ENCODE results near the gene AGTR1. TPM values are rescaled to one million over a fixed set of nuclear protein-coding genes. Genes with fewer than 3 reads are reported as not detected.
A peak's percentile ranks its signal among the peaks of the same experiment; 100 is the strongest.

The AGTR1 gene
- polyA plus RNA-seq, 3 donors, result not detected

DNA sequence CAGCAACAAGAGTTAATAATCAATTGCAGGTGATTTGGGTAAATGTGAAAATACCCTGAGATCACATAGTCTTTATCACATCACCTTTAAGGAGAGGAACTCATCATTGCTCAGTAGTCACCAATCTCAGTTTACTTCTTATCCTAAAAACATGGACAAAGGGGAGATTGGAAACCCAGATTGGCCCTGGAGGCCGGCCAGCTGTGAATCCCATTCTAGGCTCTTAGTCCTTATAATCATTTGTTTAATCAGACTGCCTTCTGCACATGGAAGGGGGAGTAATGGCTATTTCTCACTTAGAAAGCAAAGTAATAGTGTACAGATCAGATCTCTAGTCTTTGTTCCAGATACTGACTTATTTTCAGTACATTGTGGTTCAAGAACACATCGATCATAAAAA is 92.7 kb downstream of the AGTR1 start:
- intact Hi-C loops (cut with micrococcal nuclease), result no loop called here
- TF ChIP-seq, protein P1, sequence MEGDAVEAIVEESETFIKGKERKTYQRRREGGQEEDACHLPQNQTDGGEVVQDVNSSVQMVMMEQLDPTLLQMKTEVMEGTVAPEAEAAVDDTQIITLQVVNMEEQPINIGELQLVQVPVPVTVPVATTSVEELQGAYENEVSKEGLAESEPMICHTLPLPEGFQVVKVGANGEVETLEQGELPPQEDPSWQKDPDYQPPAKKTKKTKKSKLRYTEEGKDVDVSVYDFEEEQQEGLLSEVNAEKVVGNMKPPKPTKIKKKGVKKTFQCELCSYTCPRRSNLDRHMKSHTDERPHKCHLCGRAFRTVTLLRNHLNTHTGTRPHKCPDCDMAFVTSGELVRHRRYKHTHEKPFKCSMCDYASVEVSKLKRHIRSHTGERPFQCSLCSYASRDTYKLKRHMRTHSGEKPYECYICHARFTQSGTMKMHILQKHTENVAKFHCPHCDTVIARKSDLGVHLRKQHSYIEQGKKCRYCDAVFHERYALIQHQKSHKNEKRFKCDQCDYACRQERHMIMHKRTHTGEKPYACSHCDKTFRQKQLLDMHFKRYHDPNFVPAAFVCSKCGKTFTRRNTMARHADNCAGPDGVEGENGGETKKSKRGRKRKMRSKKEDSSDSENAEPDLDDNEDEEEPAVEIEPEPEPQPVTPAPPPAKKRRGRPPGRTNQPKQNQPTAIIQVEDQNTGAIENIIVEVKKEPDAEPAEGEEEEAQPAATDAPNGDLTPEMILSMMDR (IDR thresholded peaks at IDR 0.05), result no peak
- Mint-ChIP-seq H3K4me1 (peaks cover 4% of the 10 kb centered on the region), H3K9me3 (no peaks in the 10 kb centered on the region), H3K27me3 (ENCODE audit: low read depth in 3 of 3) (peaks cover 0 to 2% (median 1%) of the 10 kb centered on the region in 3 donors), H3K27ac (no peak overlapping the region), H3K4me3 (no peak overlapping the region), H3K36me3 (no peaks in the 10 kb centered on the region)
- DNase-seq, result no peak
- Histone ChIP-seq H3K9ac (ENCODE audit: insufficient read depth, low read length, poor library complexity, severe bottlenecking) (no peak overlapping the region), H2AFZ (ENCODE audit: insufficient read depth, low read depth, low read length, poor library complexity, severe bottlenecking) (no peak overlapping the region), H3K4me3 (replicated peaks in 1 of 3; ENCODE audit: low read depth in 2 of 3, low read length in 3 of 3) (no peak overlapping the region), H3K36me3 (replicated peaks in 1 of 2; ENCODE audit: control insufficient read depth in 1 of 2, insufficient read depth in 2 of 2, low read length in 2 of 2) (no peaks in the 10 kb centered on the region), H3K4me1 (ENCODE audit: control insufficient read depth in 1 of 2, insufficient read depth in 2 of 2, low read length in 2 of 2) (no peaks in the 10 kb centered on the region), H3K27me3 (ENCODE audit: control insufficient read depth in 2 of 2, insufficient read depth in 2 of 2, low read length in 2 of 2) (no peaks in the 10 kb centered on the region), H3K4me2 (replicated peaks; ENCODE audit: extremely low read depth, low read length, poor library complexity, severe bottlenecking) (no peak overlapping the region), H3K79me2 (ENCODE audit: insufficient read depth, low read length) (no peaks in the 10 kb centered on the region), H3K27ac (ENCODE audit: low read depth in 1 of 2, low read length in 2 of 2) (no peak overlapping the region), H3K9me3 (replicated peaks in 1 of 2; ENCODE audit: control insufficient read depth in 1 of 2, insufficient read depth in 1 of 2, low read length in 2 of 2) (no peaks in the 10 kb centered on the region), H4K20me1 (ENCODE audit: insufficient read depth, low read length) (no peaks in the 10 kb centered on the region)
- no CpG with 5 or more reads among the region's 2 CpGs for WGBS (ENCODE audit: insufficient coverage)

DNA sequence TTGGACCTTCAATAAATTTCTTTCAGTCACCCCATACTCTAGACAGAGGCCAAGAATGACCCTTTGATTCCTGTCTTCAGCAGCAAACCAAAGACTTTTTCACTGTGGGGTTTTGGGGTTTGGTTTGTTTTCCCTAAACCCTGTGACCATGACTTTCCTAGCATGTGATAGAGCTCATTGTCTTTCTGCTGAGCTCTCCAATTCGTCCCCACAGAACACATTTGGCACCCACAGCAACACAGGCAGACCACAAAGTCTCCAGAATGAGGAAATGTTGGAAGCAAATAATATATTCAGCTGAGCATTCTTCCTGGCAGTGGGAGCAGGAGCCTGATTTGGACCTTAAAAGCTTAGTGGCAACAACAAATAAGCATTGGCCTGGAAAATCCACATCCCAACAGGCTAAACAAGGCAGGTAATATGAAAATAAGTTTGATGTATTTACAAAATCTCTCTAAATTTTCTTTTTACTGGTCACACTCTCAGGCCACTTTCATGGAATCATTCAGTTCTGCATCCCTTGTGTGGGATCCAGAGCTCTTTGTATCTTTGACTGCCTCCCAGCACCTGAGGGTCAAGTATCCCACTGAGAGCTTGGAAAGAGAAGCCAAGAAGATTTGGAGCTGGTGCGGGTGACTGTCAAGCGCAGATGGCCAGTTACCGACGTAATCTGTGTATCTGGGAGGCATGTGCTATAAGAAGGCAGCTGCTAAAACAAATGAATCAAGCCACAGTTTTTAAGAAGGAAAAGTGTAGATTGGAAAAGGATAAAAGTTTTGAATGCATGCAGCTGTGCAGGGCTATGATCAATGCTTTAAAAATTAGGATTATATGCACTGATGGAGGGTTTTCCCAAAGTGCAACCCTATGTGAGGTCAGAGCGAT is 93.4 kb downstream of the AGTR1 start:
- intact Hi-C loops (cut with micrococcal nuclease), result no loop called here
- Mint-ChIP-seq H3K4me1 (no peaks in the 10 kb centered on the region), H3K27ac (no peak overlapping the region), H3K27me3 (ENCODE audit: low read depth in 3 of 3) (peaks cover 0 to 3% (median 1%) of the 10 kb centered on the region in 3 donors), H3K4me3 (no peak overlapping the region), H3K9me3 (no peaks in the 10 kb centered on the region), H3K36me3 (no peaks in the 10 kb centered on the region)
- no peaks in the 10 kb centered on the region for H3K27me3 ChIP-seq (ENCODE audit: control insufficient read depth in 2 of 2, insufficient read depth in 2 of 2, low read length in 2 of 2)
- H3K27ac ChIP-seq (ENCODE audit: low read depth in 1 of 2, low read length in 2 of 2), result no peak overlapping the region
- H2AFZ ChIP-seq (ENCODE audit: insufficient read depth, low read depth, low read length, poor library complexity, severe bottlenecking), result no peak overlapping the region
- H3K36me3 ChIP-seq (replicated peaks in 1 of 2; ENCODE audit: control insufficient read depth in 1 of 2, insufficient read depth in 2 of 2, low read length in 2 of 2), result no peaks in the 10 kb centered on the region
- WGBS (ENCODE audit: insufficient coverage), result 96% methylated on average over 3 of the region's 6 CpGs
- peak in 1 of 3 donors; percentile 10 for DNase-seq
- H3K9ac ChIP-seq (ENCODE audit: insufficient read depth, low read length, poor library complexity, severe bottlenecking), result no peak overlapping the region
- H4K20me1 ChIP-seq (ENCODE audit: insufficient read depth, low read length), result no peaks in the 10 kb centered on the region
- no peaks in the 10 kb centered on the region for H3K79me2 ChIP-seq (ENCODE audit: insufficient read depth, low read length)
- H3K4me2 ChIP-seq (replicated peaks; ENCODE audit: extremely low read depth, low read length, poor library complexity, severe bottlenecking), result no peak overlapping the region
- no peak overlapping the region for H3K4me3 ChIP-seq (replicated peaks in 1 of 3; ENCODE audit: low read depth in 2 of 3, low read length in 3 of 3)
- TF ChIP-seq, protein P1 (IDR thresholded peaks at IDR 0.05), result no peak
- H3K4me1 ChIP-seq (ENCODE audit: control insufficient read depth in 1 of 2, insufficient read depth in 2 of 2, low read length in 2 of 2), result no peaks in the 10 kb centered on the region
- no peaks in the 10 kb centered on the region for H3K9me3 ChIP-seq (replicated peaks in 1 of 2; ENCODE audit: control insufficient read depth in 1 of 2, insufficient read depth in 1 of 2, low read length in 2 of 2)
